HEK293 (cell line): ENCODE measurements around the gene EPSTI1.

Experiments used
- CTCF ChIA-PET: fragments of 350-600 bp; formaldehyde crosslinking; extraction: SDS; loops from one replicate; lab custom pipeline; 2021; ENCODE audit warnings: antibody characterized with exemption; lab: Yijun Ruan, JAX
- POLR2A ChIA-PET: fragments of 300-600 bp; formaldehyde crosslinking; extraction: SDS; loops from one replicate; lab custom pipeline; 2020; ENCODE audit warnings: antibody characterized with exemption, inconsistent platforms; lab: Yijun Ruan, JAX
- H3K27ac ChIP-seq: fragments of 200-500 bp; sonication (Bioruptor generic); 2 replicates; pipeline ENCODE4 v1.5.1; 2014; ENCODE audit warnings: low read depth, low read length, control low read depth, inconsistent platforms; ENCODE audit errors: extremely low read depth
- H3K36me3 ChIP-seq, 2 experiments: fragments of 200-500 bp in 1 of 2; sonication (Bioruptor generic) in 1 of 2; 1 replicate in 1 of 2; 2 replicates in 1 of 2; pipeline ENCODE4 v1.5.1; 2014 to 2017; ENCODE audit warnings: inconsistent platforms in 2 of 2, low read length in 2 of 2; ENCODE audit not compliant: control insufficient read depth in 2 of 2, insufficient read depth in 1 of 2
- H3K4me1 ChIP-seq: fragments of 200-500 bp; sonication (Bioruptor generic); 2 replicates; pipeline ENCODE4 v1.5.1; 2014; ENCODE audit warnings: mild to moderate bottlenecking, low read length, inconsistent platforms; ENCODE audit not compliant: control insufficient read depth, insufficient read depth
- H3K4me3 ChIP-seq: 2 replicates; pipeline ENCODE4 v1.5.1; 2011; ENCODE audit warnings: low read depth, mild to moderate bottlenecking, control low read depth, low read length, moderate library complexity
- H3K9me3 ChIP-seq: fragments of 200-500 bp; sonication (Bioruptor generic); 2 replicates; pipeline ENCODE4 v1.5.1; 2014; ENCODE audit warnings: low read depth, low read length, inconsistent platforms; ENCODE audit not compliant: control insufficient read depth, insufficient read depth
- FEZF1 ChIP-seq: fragments of 450-650 bp; formaldehyde crosslinking; IDR thresholded peaks from 2 replicates; pipeline ENCODE4 v1.5.1; 2016; ENCODE audit warnings: missing biosample characterization, missing genetic modification characterization
- GLIS2 ChIP-seq: fragments of 450-650 bp; formaldehyde crosslinking; IDR thresholded peaks from 2 replicates; pipeline ENCODE4 v1.5.1; 2016; ENCODE audit warnings: missing biosample characterization, missing genetic modification characterization
- HOXD13 ChIP-seq: sonication (generic); formaldehyde crosslinking; IDR thresholded peaks from 2 replicates; pipeline ENCODE4 v1.8.0; 2022; ENCODE audit warnings: missing genetic modification reagents, borderline replicate concordance
- IKZF3 ChIP-seq: fragments of 450-650 bp; IDR thresholded peaks from 2 replicates; pipeline ENCODE4 v1.5.0; 2018; ENCODE audit warnings: missing biosample characterization, mild to moderate bottlenecking, missing genetic modification characterization, moderate library complexity
- KLF7 ChIP-seq: fragments of 450-650 bp; formaldehyde crosslinking; IDR thresholded peaks from 2 replicates; pipeline ENCODE4 v1.5.1; 2016; ENCODE audit warnings: missing biosample characterization, missing genetic modification characterization, borderline replicate concordance
- MYNN ChIP-seq: fragments of 450-650 bp; formaldehyde crosslinking; IDR thresholded peaks from 2 replicates; pipeline ENCODE4 v1.5.1; 2016; ENCODE audit warnings: missing biosample characterization, missing genetic modification characterization, borderline replicate concordance
- OVOL3 ChIP-seq: fragments of 450-650 bp; formaldehyde crosslinking; IDR thresholded peaks from 2 replicates; pipeline ENCODE4 v1.5.1; 2016; ENCODE audit warnings: missing biosample characterization, missing genetic modification characterization
- SALL2 ChIP-seq: fragments of 450-650 bp; formaldehyde crosslinking; IDR thresholded peaks from 2 replicates; pipeline ENCODE4 v1.5.0; 2017; ENCODE audit warnings: missing biosample characterization, mild to moderate bottlenecking, missing genetic modification characterization, borderline replicate concordance
- ZBTB20 ChIP-seq: fragments of 450-650 bp; formaldehyde crosslinking; IDR thresholded peaks from 2 replicates; pipeline ENCODE4 v1.5.1; 2016; ENCODE audit warnings: missing biosample characterization, missing genetic modification characterization
- ZBTB48 ChIP-seq: fragments of 450-650 bp; formaldehyde crosslinking; IDR thresholded peaks from 2 replicates; pipeline ENCODE4 v1.5.1; 2016; ENCODE audit warnings: missing biosample characterization, missing genetic modification characterization
- ZEB2 ChIP-seq: fragments of 450-650 bp; formaldehyde crosslinking; IDR thresholded peaks from 2 replicates; pipeline ENCODE4 v1.5.1; 2016; ENCODE audit warnings: missing biosample characterization, missing genetic modification characterization
- ZFHX2 ChIP-seq: fragments of 450-650 bp; formaldehyde crosslinking; conservative IDR thresholded peaks from 2 replicates; pipeline ENCODE4 v1.5.1; 2016; ENCODE audit warnings: missing biosample characterization, missing genetic modification characterization
- ZFP3 ChIP-seq: fragments of 450-650 bp; formaldehyde crosslinking; IDR thresholded peaks from 2 replicates; pipeline ENCODE4 v1.5.1; 2016; ENCODE audit warnings: low read depth, missing biosample characterization, missing genetic modification characterization
- ZIC2 ChIP-seq: fragments of 450-650 bp; formaldehyde crosslinking; IDR thresholded peaks from 2 replicates; pipeline ENCODE4 v1.5.1; 2016; ENCODE audit warnings: missing biosample characterization, missing genetic modification characterization
- ZNF138 ChIP-seq: fragments of 450-650 bp; formaldehyde crosslinking; IDR thresholded peaks from 2 replicates; pipeline ENCODE4 v1.5.1; 2016; ENCODE audit warnings: missing biosample characterization, missing genetic modification characterization, borderline replicate concordance
- ZNF184 ChIP-seq: fragments of 450-650 bp; IDR thresholded peaks from 2 replicates; pipeline ENCODE4 v1.5.1; 2018; ENCODE audit warnings: missing biosample characterization, mild to moderate bottlenecking, missing genetic modification characterization
- ZNF274 ChIP-seq, 2 experiments: fragments of 200-500 bp in 1 of 2; fragments of 450-650 bp in 1 of 2; sonication (Bioruptor generic) in 1 of 2; formaldehyde crosslinking in 1 of 2; IDR thresholded peaks; 2 replicates each; pipeline versions ENCODE4 v1.5.1 to v1.6.1; 2014 to 2016; ENCODE audit warnings: borderline replicate concordance in 1 of 2, inconsistent platforms in 1 of 2, low read length in 1 of 2, missing biosample characterization in 1 of 2, missing genetic modification characterization in 1 of 2
- ZNF335 ChIP-seq: fragments of 450-650 bp; formaldehyde crosslinking; conservative IDR thresholded peaks from 2 replicates; pipeline ENCODE4 v1.5.1; 2016; ENCODE audit warnings: missing biosample characterization, missing genetic modification characterization
- ZNF341 ChIP-seq: fragments of 450-650 bp; formaldehyde crosslinking; IDR thresholded peaks from 2 replicates; pipeline ENCODE4; 2016; ENCODE audit warnings: low read depth, missing biosample characterization, missing genetic modification characterization
- ZNF354C ChIP-seq: fragments of 450-650 bp; formaldehyde crosslinking; IDR thresholded peaks from 2 replicates; pipeline ENCODE4 v1.5.1; 2016; ENCODE audit warnings: missing biosample characterization, missing genetic modification characterization, low read depth, borderline replicate concordance
- ZNF416 ChIP-seq: fragments of 450-650 bp; formaldehyde crosslinking; IDR thresholded peaks from 2 replicates; pipeline ENCODE4 v1.5.1; 2016; ENCODE audit warnings: missing biosample characterization, missing genetic modification characterization
- ZNF558 ChIP-seq: fragments of 450-650 bp; formaldehyde crosslinking; IDR thresholded peaks from 2 replicates; pipeline ENCODE4 v1.5.1; 2016; ENCODE audit warnings: missing biosample characterization, missing genetic modification characterization
- ZNF629 ChIP-seq: fragments of 450-650 bp; formaldehyde crosslinking; IDR thresholded peaks from 2 replicates; pipeline ENCODE4 v1.5.1; 2017; ENCODE audit warnings: missing biosample characterization, missing genetic modification characterization
- ZNF747 ChIP-seq: fragments of 450-650 bp; formaldehyde crosslinking; IDR thresholded peaks from 2 replicates; pipeline ENCODE4 v1.5.1; 2016; ENCODE audit warnings: missing biosample characterization, missing genetic modification characterization
- ZSCAN23 ChIP-seq: fragments of 450-650 bp; formaldehyde crosslinking; IDR thresholded peaks from 2 replicates; pipeline ENCODE4 v1.5.1; 2016; ENCODE audit warnings: missing biosample characterization, missing genetic modification characterization
- TF ChIP-seq, protein P1 (sequence below): fragments of 450-650 bp; formaldehyde crosslinking; IDR thresholded peaks from 2 replicates; pipeline ENCODE4 v1.5.1; 2016; ENCODE audit warnings: missing biosample characterization, missing genetic modification characterization, low read depth
- TF ChIP-seq, protein P2 (sequence below): fragments of 450-650 bp; formaldehyde crosslinking; IDR thresholded peaks from 2 replicates; pipeline ENCODE4 v1.5.1; 2016; ENCODE audit warnings: missing biosample characterization, missing genetic modification characterization, borderline replicate concordance

Gene EPSTI1

DNA sequence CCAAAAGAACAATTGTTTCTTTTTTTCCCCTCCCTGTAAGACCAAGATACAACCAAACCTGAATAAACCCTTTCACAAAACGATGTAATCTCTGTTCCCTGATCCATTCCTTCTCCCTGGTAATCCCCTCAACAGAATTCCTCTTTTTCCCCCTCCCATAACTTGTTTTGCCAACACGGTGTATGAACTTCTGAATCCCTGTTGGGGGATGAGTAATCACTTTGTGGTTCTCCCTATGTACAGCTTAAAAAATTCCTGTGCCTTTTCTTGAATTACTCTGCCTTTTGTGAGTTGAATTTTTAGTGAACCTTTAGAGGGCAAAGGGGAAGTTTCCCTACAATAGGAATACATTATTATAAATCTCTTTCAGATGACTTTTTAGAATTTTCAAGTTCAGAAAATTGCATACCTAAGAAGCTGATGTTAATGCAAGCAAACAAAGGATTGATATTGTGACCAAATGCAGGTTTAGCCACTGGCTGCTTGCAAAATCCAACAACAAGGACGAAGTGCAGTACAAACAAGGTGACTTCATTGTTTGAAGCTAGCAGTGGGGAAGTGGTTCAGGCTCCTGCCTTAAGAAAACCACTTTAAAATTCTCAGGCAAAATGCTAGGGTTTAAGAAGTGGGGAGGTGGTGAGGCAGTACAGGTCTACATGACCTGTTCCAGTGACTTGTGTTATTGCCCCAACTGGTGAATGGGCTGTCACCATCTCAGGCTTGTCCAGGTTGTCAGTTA, 15.0 kb upstream of the EPSTI1 start:
- ChIA-PET POLR2A (interaction anchor here (0.6 to 2.1 kb wide), 3 partner anchors 10 to 1542 kb away, joined by 3 to 8 read pairs (median 7); no protein-coding TSS in a partner anchor), CTCF (interaction anchor here (0.7 kb wide), 2 partner anchors 9 to 33 kb away, joined by 4 read pairs; no protein-coding TSS in a partner anchor)
- Histone ChIP-seq H3K4me3 (no peak overlapping the region), H3K27ac (no peak overlapping the region), H3K4me1 (no peaks in the 10 kb centered on the region), H3K9me3 (no peaks in the 10 kb centered on the region), H3K36me3 (no peaks in the 10 kb centered on the region)
- TF ChIP-seq IKZF3 (tag by site-specific recombination) (no peak), FEZF1 (peak; percentile 44; the same call in 1 of the 2 replicates)

DNA sequence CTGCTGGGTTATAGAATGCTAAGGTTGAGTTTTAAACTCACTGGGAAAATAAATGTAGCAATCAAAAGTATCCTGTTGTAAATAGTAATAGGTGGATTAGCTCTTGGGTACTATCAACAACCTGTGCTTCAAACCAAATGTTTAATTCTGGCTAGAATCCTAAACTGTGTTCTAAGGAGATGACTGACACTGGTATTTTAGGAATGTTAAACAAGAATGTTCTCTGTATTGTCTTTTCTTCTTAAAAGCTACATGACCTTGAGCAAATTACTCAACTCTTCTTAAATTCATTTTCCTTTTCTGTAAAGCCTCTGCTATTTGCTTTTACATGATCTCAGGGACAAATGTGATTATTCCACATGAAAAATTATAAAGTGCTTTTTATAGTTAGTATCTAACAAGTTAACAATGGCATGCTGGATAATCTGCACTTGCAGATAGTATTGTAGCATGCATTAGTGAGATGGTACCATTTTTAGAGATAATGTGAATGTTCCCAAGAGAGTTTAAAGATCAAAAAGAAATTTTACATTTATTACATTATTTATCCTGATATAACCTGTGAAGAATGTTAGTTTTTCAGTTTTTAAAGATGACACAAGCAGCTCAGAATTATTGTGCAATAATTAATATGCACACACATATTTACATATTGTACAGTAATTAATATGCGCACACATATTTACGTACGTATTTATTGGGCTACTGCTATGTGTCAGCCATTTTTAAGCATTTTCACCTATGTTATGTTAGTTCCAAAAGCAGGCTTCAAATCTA, 13.6 kb upstream of the EPSTI1 start:
- TF ChIP-seq ZNF274 (IDR thresholded peaks at IDR 0.05; ENCODE audit: low read length) (no peak), ZNF274 (tag by site-specific recombination; IDR thresholded peaks at IDR 0.05; ENCODE audit: borderline replicate concordance) (no peak), ZEB2 (tag by site-specific recombination) (no peak), HOXD13 (no peak), ZFHX2 (tag by site-specific recombination) (no peak), ZBTB20 (no peak), ZNF184 (no peak), ZNF354C (tag by site-specific recombination) (no peak), ZNF558 (tag by site-specific recombination) (no peak), ZNF747 (tag by site-specific recombination) (no peak), ZIC2 (tag by site-specific recombination) (no peak), OVOL3 (no peak), SALL2 (tag by site-specific recombination) (no peak)
- no peak overlapping the region for H3K27ac ChIP-seq
- ChIA-PET CTCF (interaction anchor here (0.6 to 1.3 kb wide), 3 partner anchors 36 to 708 kb away, joined by 3 to 4 read pairs (median 4); no protein-coding TSS in a partner anchor), POLR2A (interaction anchor here (0.7 to 2.1 kb wide), 2 partner anchors 15 to 49 kb away, joined by 3 to 7 read pairs; no protein-coding TSS in a partner anchor)
- H3K4me3 ChIP-seq, result no peak overlapping the region
- no peaks in the 10 kb centered on the region for H3K9me3 ChIP-seq
- no peaks in the 10 kb centered on the region for H3K36me3 ChIP-seq
- H3K4me1 ChIP-seq, result no peaks in the 10 kb centered on the region

DNA sequence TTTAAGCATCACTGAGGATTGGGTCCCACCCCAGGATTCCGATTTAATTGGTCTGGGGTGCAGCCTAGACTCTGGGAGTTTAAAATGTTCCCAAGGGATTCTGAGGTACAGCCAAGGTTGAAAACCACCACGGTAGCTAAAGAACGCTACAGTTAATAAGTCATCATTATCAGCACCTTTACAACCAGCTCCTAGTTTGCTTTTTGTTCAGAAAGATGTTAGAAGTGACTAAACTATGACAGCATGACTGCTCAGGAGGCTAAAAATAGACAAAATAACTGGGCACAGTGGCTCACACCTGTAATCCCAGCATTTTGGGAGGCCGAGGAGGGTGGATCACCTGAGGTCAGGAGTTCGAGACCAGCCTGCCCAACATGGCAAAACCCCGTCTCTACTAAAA, 11.7 kb upstream of the EPSTI1 start:
- no peaks in the 10 kb centered on the region for H3K36me3 ChIP-seq

More for the DNA sequence above, 11.7 kb upstream of the EPSTI1 start:
- Histone ChIP-seq H3K4me3 (no peak overlapping the region), H3K9me3 (no peaks in the 10 kb centered on the region), H3K27ac (no peak overlapping the region), H3K4me1 (no peaks in the 10 kb centered on the region)
- TF ChIP-seq ZNF335 (tag by site-specific recombination) (no peak), ZNF416 (tag by site-specific recombination) (no peak), ZBTB48 (tag by site-specific recombination) (no peak), ZNF629 (tag by site-specific recombination) (no peak), ZFP3 (tag by site-specific recombination) (no peak), GLIS2 (no peak), MYNN (no peak), ZNF341 (tag by site-specific recombination) (no peak), KLF7 (tag by site-specific recombination) (no peak), ZNF138 (tag by site-specific recombination) (no peak), ZSCAN23 (tag by site-specific recombination) (no peak)
- TF ChIP-seq, protein P1, sequence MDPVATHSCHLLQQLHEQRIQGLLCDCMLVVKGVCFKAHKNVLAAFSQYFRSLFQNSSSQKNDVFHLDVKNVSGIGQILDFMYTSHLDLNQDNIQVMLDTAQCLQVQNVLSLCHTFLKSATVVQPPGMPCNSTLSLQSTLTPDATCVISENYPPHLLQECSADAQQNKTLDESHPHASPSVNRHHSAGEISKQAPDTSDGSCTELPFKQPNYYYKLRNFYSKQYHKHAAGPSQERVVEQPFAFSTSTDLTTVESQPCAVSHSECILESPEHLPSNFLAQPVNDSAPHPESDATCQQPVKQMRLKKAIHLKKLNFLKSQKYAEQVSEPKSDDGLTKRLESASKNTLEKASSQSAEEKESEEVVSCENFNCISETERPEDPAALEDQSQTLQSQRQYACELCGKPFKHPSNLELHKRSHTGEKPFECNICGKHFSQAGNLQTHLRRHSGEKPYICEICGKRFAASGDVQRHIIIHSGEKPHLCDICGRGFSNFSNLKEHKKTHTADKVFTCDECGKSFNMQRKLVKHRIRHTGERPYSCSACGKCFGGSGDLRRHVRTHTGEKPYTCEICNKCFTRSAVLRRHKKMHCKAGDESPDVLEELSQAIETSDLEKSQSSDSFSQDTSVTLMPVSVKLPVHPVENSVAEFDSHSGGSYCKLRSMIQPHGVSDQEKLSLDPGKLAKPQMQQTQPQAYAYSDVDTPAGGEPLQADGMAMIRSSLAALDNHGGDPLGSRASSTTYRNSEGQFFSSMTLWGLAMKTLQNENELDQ (tag by site-specific recombination), result no peak
- TF ChIP-seq, protein P2, sequence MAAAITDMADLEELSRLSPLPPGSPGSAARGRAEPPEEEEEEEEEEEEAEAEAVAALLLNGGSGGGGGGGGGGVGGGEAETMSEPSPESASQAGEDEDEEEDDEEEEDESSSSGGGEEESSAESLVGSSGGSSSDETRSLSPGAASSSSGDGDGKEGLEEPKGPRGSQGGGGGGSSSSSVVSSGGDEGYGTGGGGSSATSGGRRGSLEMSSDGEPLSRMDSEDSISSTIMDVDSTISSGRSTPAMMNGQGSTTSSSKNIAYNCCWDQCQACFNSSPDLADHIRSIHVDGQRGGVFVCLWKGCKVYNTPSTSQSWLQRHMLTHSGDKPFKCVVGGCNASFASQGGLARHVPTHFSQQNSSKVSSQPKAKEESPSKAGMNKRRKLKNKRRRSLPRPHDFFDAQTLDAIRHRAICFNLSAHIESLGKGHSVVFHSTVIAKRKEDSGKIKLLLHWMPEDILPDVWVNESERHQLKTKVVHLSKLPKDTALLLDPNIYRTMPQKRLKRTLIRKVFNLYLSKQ (tag by site-specific recombination), result no peak
- ChIA-PET POLR2A (no interaction called here), CTCF (no interaction called here)
